NT2/D1 (cell line): ENCODE measurements around the gene LTBR.

Source experiments
- DNase-seq: peaks from one replicate; pipeline ENCODE4 v3.0.0-alpha.2; 2011; ENCODE audit warnings: low read depth, low spot score
- H3K27me3 ChIP-seq: 2 replicates; pipeline ENCODE4 v1.6.0; 2011; ENCODE audit warnings: mild to moderate bottlenecking; ENCODE audit not compliant: insufficient read length, insufficient read depth
- H3K36me3 ChIP-seq: 2 replicates; pipeline ENCODE4 v1.6.1; 2011; ENCODE audit warnings: mild to moderate bottlenecking, low read length, mixed read lengths; ENCODE audit not compliant: insufficient read depth, insufficient read length
- H3K4me1 ChIP-seq: 2 replicates; pipeline ENCODE4 v1.5.1; 2011; ENCODE audit not compliant: insufficient read depth, insufficient read length
- H3K4me3 ChIP-seq: 2 replicates; pipeline ENCODE4 v1.5.1; 2011; ENCODE audit warnings: low read depth; ENCODE audit not compliant: insufficient read length
- H3K9ac ChIP-seq: 2 replicates; pipeline ENCODE4 v1.6.0; 2011; ENCODE audit warnings: low read depth; ENCODE audit not compliant: insufficient read length
- H3K9me3 ChIP-seq: 2 replicates; pipeline ENCODE4 v1.5.1; 2011; ENCODE audit warnings: mild to moderate bottlenecking, low read length; ENCODE audit not compliant: insufficient read depth
- SUZ12 ChIP-seq: IDR thresholded peaks from 2 replicates; pipeline ENCODE4 v1.6.1; 2011; ENCODE audit not compliant: insufficient read length, insufficient read depth; ENCODE audit errors: extremely low read depth
- YY1 ChIP-seq: IDR thresholded peaks from 2 replicates; pipeline ENCODE4 v1.6.1; 2011; ENCODE audit not compliant: insufficient read length, insufficient read depth
- ZNF274 ChIP-seq: IDR thresholded peaks from 2 replicates; pipeline ENCODE4 v1.6.1; 2011; ENCODE audit warnings: mild to moderate bottlenecking, low read depth, low read length

The LTBR gene

DNA sequence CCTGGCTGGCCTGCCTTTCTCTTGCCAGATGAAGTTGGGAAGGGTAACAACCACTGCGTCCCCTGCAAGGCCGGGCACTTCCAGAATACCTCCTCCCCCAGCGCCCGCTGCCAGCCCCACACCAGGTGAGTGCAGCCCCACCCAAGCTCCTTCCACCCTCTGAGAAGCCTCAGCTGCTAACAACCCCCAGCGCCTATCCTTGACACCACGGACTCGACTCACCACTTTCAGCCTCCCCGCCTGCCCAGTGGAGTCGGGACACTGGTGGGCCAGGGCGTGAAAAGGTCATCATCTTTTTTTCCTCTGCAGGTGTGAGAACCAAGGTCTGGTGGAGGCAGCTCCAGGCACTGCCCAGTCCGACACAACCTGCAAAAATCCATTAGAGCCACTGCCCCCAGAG is 2.1 kb downstream of the LTBR start:
- peaks cover 41% of the 10 kb centered on the region for H3K4me1 ChIP-seq
- no peak for TF ChIP-seq YY1
- TF ChIP-seq SUZ12: no peak
- no peak for TF ChIP-seq ZNF274
- peaks cover 22% of the 10 kb centered on the region for H3K27me3 ChIP-seq
- H3K4me3 ChIP-seq: no peak overlapping the region
- no peaks in the 10 kb centered on the region for H3K9me3 ChIP-seq
- H3K36me3 ChIP-seq: no peaks in the 10 kb centered on the region
- H3K9ac ChIP-seq: no peak overlapping the region
- DNase-seq: no peak

- peaks cover 41% of the 10 kb centered on the region for H3K4me1 ChIP-seq
- H3K9ac ChIP-seq: no peak overlapping the region
- no peak overlapping the region for H3K4me3 ChIP-seq
- no peak for DNase-seq
- peaks cover 22% of the 10 kb centered on the region for H3K27me3 ChIP-seq
- TF ChIP-seq ZNF274 (no peak), YY1 (no peak), SUZ12 (no peak)
- no peaks in the 10 kb centered on the region for H3K36me3 ChIP-seq
- no peaks in the 10 kb centered on the region for H3K9me3 ChIP-seq
Observed at GRCh38 chr12:6386491-6386890, 2.5 kb downstream of the LTBR start.

DNA sequence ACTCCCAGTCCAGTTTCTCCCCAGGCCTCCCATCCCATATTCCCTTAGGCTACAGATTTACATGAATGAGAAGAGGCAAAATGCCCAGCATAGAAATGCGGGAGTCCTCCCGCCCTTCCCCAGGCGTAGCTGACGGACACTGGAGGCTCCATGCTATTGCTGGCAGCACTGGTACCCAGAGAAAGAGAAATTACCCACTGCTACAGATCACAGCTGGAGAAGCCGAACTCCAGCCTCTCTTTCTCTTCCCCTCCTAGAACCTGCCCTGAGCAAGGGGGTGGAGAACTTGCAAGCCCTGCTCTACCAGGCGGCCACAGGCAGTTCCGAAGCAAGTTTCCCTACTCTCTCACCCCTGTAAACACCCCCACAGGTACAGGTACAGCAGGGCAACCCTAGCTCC is 3.6 kb downstream of the LTBR start:
- no peaks in the 10 kb centered on the region for H3K36me3 ChIP-seq
- TF ChIP-seq YY1 (no peak), ZNF274 (no peak), SUZ12 (no peak)
- no peaks in the 10 kb centered on the region for H3K9me3 ChIP-seq
- peaks cover 39% of the 10 kb centered on the region for H3K4me1 ChIP-seq
- H3K27me3 ChIP-seq: peaks cover 21% of the 10 kb centered on the region
- H3K9ac ChIP-seq: peak overlapping the region; percentile 63
- no peak overlapping the region for H3K4me3 ChIP-seq
- no peak for DNase-seq

DNA sequence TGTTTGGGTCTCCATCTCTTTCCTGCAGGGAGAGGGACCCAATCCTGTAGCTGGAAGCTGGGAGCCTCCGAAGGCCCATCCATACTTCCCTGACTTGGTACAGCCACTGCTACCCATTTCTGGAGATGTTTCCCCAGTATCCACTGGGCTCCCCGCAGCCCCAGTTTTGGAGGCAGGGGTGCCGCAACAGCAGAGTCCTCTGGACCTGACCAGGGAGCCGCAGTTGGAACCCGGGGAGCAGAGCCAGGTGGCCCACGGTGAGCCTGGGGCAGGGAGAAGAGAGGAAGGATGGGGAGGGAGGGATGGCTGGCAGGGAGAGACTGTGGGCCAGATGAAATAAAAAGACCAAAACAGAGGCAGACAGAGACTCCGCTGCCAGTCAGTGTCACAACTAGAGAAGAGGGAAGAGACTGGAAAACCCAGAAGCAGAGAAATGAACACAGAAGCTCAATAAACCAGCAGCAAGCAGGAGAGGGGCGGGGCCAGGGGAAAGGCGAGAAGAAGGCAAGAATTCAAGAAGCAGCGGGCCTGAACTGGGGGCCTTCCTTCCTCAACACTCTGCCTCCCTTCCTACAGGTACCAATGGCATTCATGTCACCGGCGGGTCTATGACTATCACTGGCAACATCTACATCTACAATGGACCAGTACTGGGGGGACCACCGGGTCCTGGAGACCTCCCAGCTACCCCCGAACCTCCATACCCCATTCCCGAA is 6.3 kb downstream of the LTBR start:
- Histone ChIP-seq H3K4me1 (peaks cover 15% of the 10 kb centered on the region), H3K9ac (no peak overlapping the region), H3K4me3 (no peak overlapping the region)

DNA sequence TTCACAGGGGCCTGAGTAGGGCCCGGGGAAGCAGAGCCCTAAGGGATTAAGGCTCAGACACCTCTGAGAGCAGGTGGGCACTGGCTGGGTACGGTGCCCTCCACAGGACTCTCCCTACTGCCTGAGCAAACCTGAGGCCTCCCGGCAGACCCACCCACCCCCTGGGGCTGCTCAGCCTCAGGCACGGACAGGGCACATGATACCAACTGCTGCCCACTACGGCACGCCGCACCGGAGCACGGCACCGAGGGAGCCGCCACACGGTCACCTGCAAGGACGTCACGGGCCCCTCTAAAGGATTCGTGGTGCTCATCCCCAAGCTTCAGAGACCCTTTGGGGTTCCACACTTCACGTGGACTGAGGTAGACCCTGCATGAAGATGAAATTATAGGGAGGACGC is 7.1 kb downstream of the LTBR start:
- DNase-seq: no peak
- no peaks in the 10 kb centered on the region for H3K36me3 ChIP-seq
- H3K9me3 ChIP-seq: no peaks in the 10 kb centered on the region
- H3K4me3 ChIP-seq: no peak overlapping the region
- H3K27me3 ChIP-seq: no peaks in the 10 kb centered on the region
- TF ChIP-seq SUZ12 (no peak), YY1 (no peak), ZNF274 (no peak)
- H3K4me1 ChIP-seq: peaks cover 20% of the 10 kb centered on the region
- no peak overlapping the region for H3K9ac ChIP-seq

More for the DNA sequence above, 6.3 kb downstream of the LTBR start:
- DNase-seq: no peak
- Histone ChIP-seq H3K27me3 (no peaks in the 10 kb centered on the region), H3K36me3 (no peaks in the 10 kb centered on the region), H3K9me3 (no peaks in the 10 kb centered on the region)
- TF ChIP-seq YY1: no peak

DNA sequence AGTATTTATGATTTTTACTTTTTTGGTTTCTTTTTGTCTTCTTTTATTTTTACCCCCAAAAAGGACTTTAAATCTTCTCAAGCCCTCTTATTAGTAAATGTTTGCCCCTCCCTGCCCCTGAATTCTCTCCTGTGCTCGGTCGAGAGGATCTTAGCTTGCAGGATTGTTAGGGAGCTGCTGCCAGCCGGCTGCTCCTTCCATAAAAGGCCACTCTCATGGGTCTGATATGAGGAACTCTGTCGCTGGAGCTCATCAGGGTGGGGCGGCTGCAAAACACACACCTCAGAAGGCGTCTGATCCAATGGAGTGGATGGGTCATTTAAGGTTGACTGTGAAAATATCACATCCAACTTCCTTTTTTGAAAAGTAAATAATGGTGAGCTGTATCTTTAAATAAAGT is 8.5 kb downstream of the LTBR start:
- TF ChIP-seq SUZ12 (no peak), YY1 (no peak), ZNF274 (no peak)
- H3K9ac ChIP-seq: no peak overlapping the region
- no peaks in the 10 kb centered on the region for H3K36me3 ChIP-seq
- H3K4me1 ChIP-seq: peaks cover 20% of the 10 kb centered on the region
- H3K27me3 ChIP-seq: no peaks in the 10 kb centered on the region
- no peak overlapping the region for H3K4me3 ChIP-seq
- H3K9me3 ChIP-seq: no peaks in the 10 kb centered on the region
- no peak for DNase-seq

GRCh38 chr12:6393109-6393508 is 9.1 kb downstream of the LTBR start:
- H3K9me3 ChIP-seq: no peaks in the 10 kb centered on the region
- no peaks in the 10 kb centered on the region for H3K36me3 ChIP-seq
- TF ChIP-seq SUZ12 (no peak), YY1 (no peak), ZNF274 (no peak)
- no peak overlapping the region for H3K9ac ChIP-seq
- H3K4me1 ChIP-seq: peaks cover 14% of the 10 kb centered on the region
- DNase-seq: no peak
- H3K4me3 ChIP-seq: no peak overlapping the region
- no peaks in the 10 kb centered on the region for H3K27me3 ChIP-seq

GRCh38 chr12:6394398-6394797 is 10.4 kb downstream of the LTBR start:
- H3K36me3 ChIP-seq: no peaks in the 10 kb centered on the region
- no peaks in the 10 kb centered on the region for H3K27me3 ChIP-seq

More at GRCh38 chr12:6394398-6394797, 10.4 kb downstream of the LTBR start:
- H3K4me3 ChIP-seq: no peak overlapping the region
- no peaks in the 10 kb centered on the region for H3K9me3 ChIP-seq
- DNase-seq: no peak
- no peak for TF ChIP-seq YY1
- H3K4me1 ChIP-seq: peaks cover 10% of the 10 kb centered on the region
- no peak overlapping the region for H3K9ac ChIP-seq
